ENCODE results near the gene MOCOS. TPM values are rescaled to one million over a fixed set of nuclear protein-coding genes. Genes with fewer than 3 reads are reported as not detected.

Gene MOCOS
- total and polyA plus RNA-seq, 4 donors, result 0.90 to 4.4 (median 2.7) TPM

- ATAC-seq (ENCODE audit: low FRiP score), result no peak
- no peaks in the 10 kb centered on the region for H3K27me3 ChIP-seq (ENCODE audit: control insufficient read depth in 1 of 2, insufficient read depth in 2 of 2, low read length in 1 of 2)
- peaks cover 3 to 5% of the 10 kb centered on the region in 2 donors for H3K36me3 ChIP-seq (ENCODE audit: control insufficient read depth in 1 of 2, insufficient read depth in 2 of 2, low read length in 1 of 2)
- no peak overlapping the region for H3K27ac ChIP-seq (ENCODE audit: low read depth in 1 of 2, low read length in 2 of 2)
- intact Hi-C loops (cut with DNase I), result no loop called here
- no peak overlapping the region for H3K4me3 ChIP-seq (ENCODE audit: low read length in 2 of 2)
- DNase-seq, result no peak
- no peaks in the 10 kb centered on the region for H3K4me1 ChIP-seq (ENCODE audit: control insufficient read depth in 1 of 2, insufficient read depth in 2 of 2, low read length in 2 of 2)
- WGBS, 2 donors, result 81 to 83% methylated on average over 5 of the region's 5 CpGs
- no peaks in the 10 kb centered on the region for H3K9me3 ChIP-seq (ENCODE audit: control insufficient read depth, low read length)
Observed at GRCh38 chr18:36169938-36170337, 17.4 kb upstream of the MOCOS start.

- no peaks in the 10 kb centered on the region for H3K9me3 ChIP-seq (ENCODE audit: control insufficient read depth, low read length)
- H3K36me3 ChIP-seq (ENCODE audit: control insufficient read depth in 1 of 2, insufficient read depth in 2 of 2, low read length in 1 of 2), result peaks cover 2 to 3% of the 10 kb centered on the region in 2 donors
- H3K27me3 ChIP-seq (ENCODE audit: control insufficient read depth in 1 of 2, insufficient read depth in 2 of 2, low read length in 1 of 2), result no peaks in the 10 kb centered on the region
- H3K4me3 ChIP-seq (ENCODE audit: low read length in 2 of 2), result no peak overlapping the region
- no peaks in the 10 kb centered on the region for H3K4me1 ChIP-seq (ENCODE audit: control insufficient read depth in 1 of 2, insufficient read depth in 2 of 2, low read length in 2 of 2)
- ATAC-seq (ENCODE audit: low FRiP score) (no peak), DNase-seq (no peak)
- no peak overlapping the region for H3K27ac ChIP-seq (ENCODE audit: low read depth in 1 of 2, low read length in 2 of 2)
- 78 to 79% methylated on average over 1 of the region's 1 CpG for WGBS, 2 donors
- intact Hi-C loops (cut with DNase I), result loop anchor here in 1 of 2 donors (5.0 kb wide), 1 partner anchor 38 kb away; no protein-coding TSS in a partner anchor
Observed at GRCh38 chr18:36175481-36175880, 11.8 kb upstream of the MOCOS start.

- Histone ChIP-seq H3K4me1 (ENCODE audit: control insufficient read depth in 1 of 2, insufficient read depth in 2 of 2, low read length in 2 of 2) (no peaks in the 10 kb centered on the region), H3K9me3 (ENCODE audit: control insufficient read depth, low read length) (no peaks in the 10 kb centered on the region), H3K36me3 (ENCODE audit: control insufficient read depth in 1 of 2, insufficient read depth in 2 of 2, low read length in 1 of 2) (peaks cover 2 to 3% of the 10 kb centered on the region in 2 donors), H3K4me3 (ENCODE audit: low read length in 2 of 2) (no peak overlapping the region), H3K27ac (ENCODE audit: low read depth in 1 of 2, low read length in 2 of 2) (no peak overlapping the region), H3K27me3 (ENCODE audit: control insufficient read depth in 1 of 2, insufficient read depth in 2 of 2, low read length in 1 of 2) (no peaks in the 10 kb centered on the region)
- DNase-seq, result no peak
- ATAC-seq (ENCODE audit: low FRiP score), result no peak
- 91 to 93% methylated on average over 2 of the region's 2 CpGs for WGBS, 2 donors
- intact Hi-C loops (cut with DNase I), result loop anchor here in 1 of 2 donors (5.0 kb wide), 1 partner anchor 39 kb away; no protein-coding TSS in a partner anchor
Observed at GRCh38 chr18:36176177-36176584, 11.1 kb upstream of the MOCOS start.

- no peak for ATAC-seq (ENCODE audit: low FRiP score)
- 87 to 93% methylated on average over 9 of the region's 9 CpGs for WGBS, 2 donors
- H3K4me3 ChIP-seq (ENCODE audit: low read length in 2 of 2), result no peak overlapping the region
- H3K27ac ChIP-seq (ENCODE audit: low read depth in 1 of 2, low read length in 2 of 2), result no peak overlapping the region
- peaks cover 2% of the 10 kb centered on the region in 2 donors for H3K36me3 ChIP-seq (ENCODE audit: control insufficient read depth in 1 of 2, insufficient read depth in 2 of 2, low read length in 1 of 2)
- no peaks in the 10 kb centered on the region for H3K9me3 ChIP-seq (ENCODE audit: control insufficient read depth, low read length)
- intact Hi-C loops (cut with DNase I), result loop anchor here in 1 of 2 donors (5.0 kb wide), 1 partner anchor 39 kb away; no protein-coding TSS in a partner anchor
- no peaks in the 10 kb centered on the region for H3K4me1 ChIP-seq (ENCODE audit: control insufficient read depth in 1 of 2, insufficient read depth in 2 of 2, low read length in 2 of 2)
- H3K27me3 ChIP-seq (ENCODE audit: control insufficient read depth in 1 of 2, insufficient read depth in 2 of 2, low read length in 1 of 2), result no peaks in the 10 kb centered on the region
- DNase-seq, result no peak
Observed at GRCh38 chr18:36176711-36177110, 10.6 kb upstream of the MOCOS start.

- Histone ChIP-seq H3K27ac (ENCODE audit: low read depth in 1 of 2, low read length in 2 of 2) (no peak overlapping the region), H3K4me1 (ENCODE audit: control insufficient read depth in 1 of 2, insufficient read depth in 2 of 2, low read length in 2 of 2) (no peaks in the 10 kb centered on the region), H3K4me3 (ENCODE audit: low read length in 2 of 2) (no peak overlapping the region), H3K36me3 (ENCODE audit: control insufficient read depth in 1 of 2, insufficient read depth in 2 of 2, low read length in 1 of 2) (peaks cover 2% of the 10 kb centered on the region in 2 donors), H3K9me3 (ENCODE audit: control insufficient read depth, low read length) (no peaks in the 10 kb centered on the region), H3K27me3 (ENCODE audit: control insufficient read depth in 1 of 2, insufficient read depth in 2 of 2, low read length in 1 of 2) (no peaks in the 10 kb centered on the region)
- ATAC-seq (ENCODE audit: low FRiP score), result no peak
- WGBS, 2 donors, result 70 to 72% methylated on average over 3 of the region's 3 CpGs
- intact Hi-C loops (cut with DNase I), result loop anchor here in 1 of 2 donors (5.0 kb wide), 1 partner anchor 41 kb away; no protein-coding TSS in a partner anchor
- no peak for DNase-seq
Observed at GRCh38 chr18:36177913-36178312, 9.4 kb upstream of the MOCOS start.

GRCh38 chr18:36179562-36180355 is 7.5 kb upstream of the MOCOS start:
- Histone ChIP-seq H3K4me3 (ENCODE audit: low read length in 2 of 2) (no peak overlapping the region), H3K4me1 (ENCODE audit: control insufficient read depth in 1 of 2, insufficient read depth in 2 of 2, low read length in 2 of 2) (no peaks in the 10 kb centered on the region), H3K36me3 (ENCODE audit: control insufficient read depth in 1 of 2, insufficient read depth in 2 of 2, low read length in 1 of 2) (peaks cover 2% of the 10 kb centered on the region in 2 donors), H3K27ac (ENCODE audit: low read depth in 1 of 2, low read length in 2 of 2) (peak overlapping the region in 1 of 2 donors; percentile 15), H3K9me3 (ENCODE audit: control insufficient read depth, low read length) (no peaks in the 10 kb centered on the region), H3K27me3 (ENCODE audit: control insufficient read depth in 1 of 2, insufficient read depth in 2 of 2, low read length in 1 of 2) (no peaks in the 10 kb centered on the region)
- DNase-seq (peak; percentile 89 to 90), ATAC-seq (ENCODE audit: low FRiP score) (peak; percentile 36)
- 13 to 14% methylated on average over 7 of the region's 7 CpGs for WGBS, 2 donors
- intact Hi-C loops (cut with DNase I), result loop anchor here in 1 of 2 donors (5.0 kb wide), 1 partner anchor 42 kb away; no protein-coding TSS in a partner anchor

- Histone ChIP-seq H3K36me3 (ENCODE audit: control insufficient read depth in 1 of 2, insufficient read depth in 2 of 2, low read length in 1 of 2) (peaks cover 0 to 2% of the 10 kb centered on the region in 2 donors), H3K27me3 (ENCODE audit: control insufficient read depth in 1 of 2, insufficient read depth in 2 of 2, low read length in 1 of 2) (no peaks in the 10 kb centered on the region), H3K4me1 (ENCODE audit: control insufficient read depth in 1 of 2, insufficient read depth in 2 of 2, low read length in 2 of 2) (no peaks in the 10 kb centered on the region), H3K9me3 (ENCODE audit: control insufficient read depth, low read length) (no peaks in the 10 kb centered on the region), H3K4me3 (ENCODE audit: low read length in 2 of 2) (no peak overlapping the region), H3K27ac (ENCODE audit: low read depth in 1 of 2, low read length in 2 of 2) (no peak overlapping the region)
- 88 to 89% methylated on average over 6 of the region's 6 CpGs for WGBS, 2 donors
- no peak for DNase-seq
- no peak for ATAC-seq (ENCODE audit: low FRiP score)
- intact Hi-C loops (cut with DNase I), result no loop called here
Observed at GRCh38 chr18:36181441-36181840, 5.9 kb upstream of the MOCOS start.

GRCh38 chr18:36181898-36182506 is 5.3 kb upstream of the MOCOS start:
- no peaks in the 10 kb centered on the region for H3K27me3 ChIP-seq (ENCODE audit: control insufficient read depth in 1 of 2, insufficient read depth in 2 of 2, low read length in 1 of 2)
- no peak overlapping the region for H3K27ac ChIP-seq (ENCODE audit: low read depth in 1 of 2, low read length in 2 of 2)
- H3K4me3 ChIP-seq (ENCODE audit: low read length in 2 of 2), result no peak overlapping the region
- H3K9me3 ChIP-seq (ENCODE audit: control insufficient read depth, low read length), result no peaks in the 10 kb centered on the region
- peaks cover 0 to 1% of the 10 kb centered on the region in 2 donors for H3K36me3 ChIP-seq (ENCODE audit: control insufficient read depth in 1 of 2, insufficient read depth in 2 of 2, low read length in 1 of 2)
- no peak for DNase-seq
- intact Hi-C loops (cut with DNase I), result no loop called here
- H3K4me1 ChIP-seq (ENCODE audit: control insufficient read depth in 1 of 2, insufficient read depth in 2 of 2, low read length in 2 of 2), result no peaks in the 10 kb centered on the region
- no peak for ATAC-seq (ENCODE audit: low FRiP score)
- WGBS, 2 donors, result 90 to 91% methylated on average over 3 of the region's 3 CpGs

Measured in aorta (tissue), 5 donors.